Loucy (cell line): ENCODE measurements around the gene SH2D5.

Experiments used
- H2AFZ ChIP-seq: fragments of 200-600 bp; sonication (generic); 2 replicates; pipeline ENCODE4 v1.6.0; 2016; ENCODE audit warnings: antibody characterized with exemption, mild to moderate bottlenecking, low read length, moderate library complexity
- H3F3A ChIP-seq: fragments of 200-600 bp; 2 replicates; pipeline ENCODE4 v1.6.0; 2016; ENCODE audit warnings: antibody characterized with exemption, low read depth, mild to moderate bottlenecking
- H3K27me3 ChIP-seq: fragments of 200-600 bp; sonication (generic); 2 replicates; pipeline ENCODE4 v1.6.1; 2014; ENCODE audit warnings: low read length, mild to moderate bottlenecking; ENCODE audit not compliant: insufficient read depth, poor library complexity, severe bottlenecking
- H3K36me3 ChIP-seq: fragments of 200-600 bp; sonication (generic); 2 replicates; pipeline ENCODE4 v1.6.1; 2016; ENCODE audit warnings: low read length; ENCODE audit not compliant: insufficient read depth
- H3K4me1 ChIP-seq: fragments of 200-600 bp; sonication (generic); 2 replicates; pipeline ENCODE4 v1.5.1; 2014; ENCODE audit warnings: low read length, mild to moderate bottlenecking; ENCODE audit not compliant: insufficient read depth, poor library complexity, severe bottlenecking
- H3K4me2 ChIP-seq: fragments of 200-600 bp; sonication (generic); 2 replicates; pipeline ENCODE4 v1.6.0; 2014; ENCODE audit warnings: antibody characterized with exemption, low read length, low read depth, mild to moderate bottlenecking; ENCODE audit not compliant: poor library complexity, severe bottlenecking
- H3K4me3 ChIP-seq: fragments of 200-600 bp; sonication (generic); 2 replicates; pipeline ENCODE4 v1.5.1; 2014; ENCODE audit warnings: low read length, mild to moderate bottlenecking, mixed read lengths; ENCODE audit not compliant: poor library complexity, severe bottlenecking
- H3K79me2 ChIP-seq: fragments of 200-600 bp; sonication (generic); 2 replicates; pipeline ENCODE4 v1.6.1; 2014; ENCODE audit warnings: low read length; ENCODE audit not compliant: insufficient read depth
- H3K9ac ChIP-seq: fragments of 200-600 bp; sonication (generic); 2 replicates; pipeline ENCODE4 v1.6.0; 2014; ENCODE audit warnings: mild to moderate bottlenecking, low read depth, low read length, moderate library complexity; ENCODE audit not compliant: poor library complexity, severe bottlenecking
- H3K9me2 ChIP-seq: fragments of 200-600 bp; sonication (generic); replicated peaks from 2 replicates; pipeline ENCODE4 v1.6.1; 2016; ENCODE audit warnings: low read depth, low read length, mixed read lengths
- H3K9me3 ChIP-seq: fragments of 200-600 bp; sonication (generic); 2 replicates; pipeline ENCODE4 v1.6.1; 2014; ENCODE audit warnings: mild to moderate bottlenecking, antibody characterized with exemption, low read length, low read depth; ENCODE audit not compliant: insufficient read depth
- H4K20me1 ChIP-seq: fragments of 200-600 bp; sonication (generic); 2 replicates; pipeline ENCODE4 v1.6.0; 2014; ENCODE audit warnings: antibody characterized with exemption, low read length, mild to moderate bottlenecking; ENCODE audit not compliant: insufficient read depth, poor library complexity, severe bottlenecking
- CTCF ChIP-seq: fragments of 200-600 bp; sonication (generic); conservative IDR thresholded peaks from 2 replicates; pipeline ENCODE4 v1.5.1; 2014; ENCODE audit warnings: mild to moderate bottlenecking, antibody characterized with exemption, low read length
- EZH2phosphoT487 ChIP-seq: fragments of 200-600 bp; IDR thresholded peaks from 2 replicates; pipeline ENCODE4 v1.6.1; 2018; ENCODE audit warnings: antibody characterized with exemption, mild to moderate bottlenecking, moderate library complexity, borderline replicate concordance

SH2D5 gene

DNA sequence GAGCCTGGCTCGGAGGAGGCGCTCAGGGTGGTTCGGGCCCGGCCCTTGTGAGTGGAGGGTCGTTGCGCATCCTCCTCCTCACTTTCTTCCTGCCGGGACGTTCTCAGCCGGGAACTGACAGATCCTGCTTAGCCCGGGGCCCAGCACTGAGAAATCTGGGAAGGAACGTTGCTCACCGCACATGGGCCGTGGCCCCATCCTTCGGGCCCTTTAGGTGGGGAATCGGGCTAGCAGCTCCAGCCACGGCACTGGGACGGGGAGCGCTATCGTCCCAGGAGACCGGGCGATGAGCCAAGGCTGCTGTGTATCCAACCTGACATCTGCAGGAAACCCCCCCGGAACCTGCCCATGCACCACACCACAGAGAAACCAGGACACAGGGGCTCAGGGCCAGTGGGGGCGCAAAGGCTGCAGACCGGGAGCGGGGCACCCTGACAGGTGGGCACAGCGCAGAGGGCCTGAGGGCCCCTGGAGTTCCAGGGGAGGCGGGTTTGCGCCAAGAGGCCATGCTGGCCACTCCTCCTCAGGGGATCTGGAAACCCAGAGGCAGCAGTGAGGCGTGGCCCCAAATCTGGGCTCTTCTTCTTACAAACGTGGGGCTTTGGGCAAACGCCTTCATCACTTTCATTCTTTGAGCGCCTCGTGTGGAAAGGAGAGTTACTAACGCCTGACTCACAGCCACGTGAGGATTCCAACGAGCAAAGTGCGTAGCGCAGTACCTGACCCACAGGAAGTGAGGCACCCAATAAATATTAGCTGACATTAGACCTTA, at the start of gene SH2D5:
TSS of gene SH2D5 (minus strand) at position 116 of the 772 bp plus-strand sequence. CDS start 4,659 bp downstream, outside the sequence.
- Histone ChIP-seq H3K9me2 (no peaks in the 10 kb centered on the region), H4K20me1 (no peaks in the 10 kb centered on the region), H3K4me3 (peak within 1 kb of the TSS; percentile 67), H3K9ac (peak within 1 kb of the TSS; percentile 6), H3K4me1 (peaks cover 14% of the 10 kb centered on the region), H3K9me3 (no peaks in the 10 kb centered on the region), H3K27me3 (peaks cover 5% of the 10 kb centered on the region), H3K4me2 (peak within 1 kb of the TSS; percentile 87), H3F3A (no peaks in the 10 kb centered on the region), H3K79me2 (no peaks in the 10 kb centered on the region), H2AFZ (peak within 1 kb of the TSS; percentile 60), H3K36me3 (peaks cover 4% of the 10 kb centered on the region; the same call in 1 of the 2 replicates)
- TF ChIP-seq EZH2phosphoT487 = no peak
- TF ChIP-seq CTCF = peak; percentile 60

GRCh38 chr1:20775700-20776099, 43.2 kb upstream of the SH2D5 start:
- Histone ChIP-seq H3F3A (no peaks in the 10 kb centered on the region), H3K36me3 (peaks cover 93% of the 10 kb centered on the region), H3K9me2 (no peaks in the 10 kb centered on the region), H3K4me3 (no peak overlapping the region), H3K9ac (no peak overlapping the region), H3K4me2 (no peak overlapping the region), H4K20me1 (peaks cover 82% of the 10 kb centered on the region), H3K27me3 (no peaks in the 10 kb centered on the region), H3K79me2 (peaks cover 78% of the 10 kb centered on the region), H3K9me3 (no peaks in the 10 kb centered on the region), H3K4me1 (peaks cover 15% of the 10 kb centered on the region), H2AFZ (no peak overlapping the region)
- TF ChIP-seq CTCF = no peak
- no peak for TF ChIP-seq EZH2phosphoT487

DNA sequence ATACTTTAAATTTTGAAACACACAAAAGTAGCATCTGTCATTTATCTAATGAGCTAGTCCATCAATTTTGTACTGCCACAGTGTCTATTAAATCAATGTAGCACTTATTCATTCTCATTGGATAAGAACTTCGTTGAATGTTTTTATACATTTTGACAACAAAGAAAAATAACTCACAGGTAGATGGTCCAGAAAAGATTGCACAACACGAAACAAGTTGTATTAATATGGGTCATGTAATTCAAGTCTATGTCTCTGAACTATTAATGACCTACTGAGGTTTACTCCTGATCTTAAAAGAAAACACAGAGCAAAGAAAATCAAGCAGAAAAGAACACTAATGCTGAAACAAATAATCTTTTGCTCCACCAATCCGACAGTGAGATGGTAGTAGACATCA, 39.3 kb upstream of the SH2D5 start:
- no peak for TF ChIP-seq CTCF
- no peak for TF ChIP-seq EZH2phosphoT487
- Histone ChIP-seq H3K4me1 (no peaks in the 10 kb centered on the region), H3F3A (no peaks in the 10 kb centered on the region), H3K4me2 (no peak overlapping the region), H3K9ac (no peak overlapping the region), H2AFZ (no peak overlapping the region), H4K20me1 (peaks cover 43% of the 10 kb centered on the region), H3K79me2 (peaks cover 46% of the 10 kb centered on the region), H3K4me3 (no peak overlapping the region), H3K36me3 (peaks cover 99% of the 10 kb centered on the region), H3K27me3 (no peaks in the 10 kb centered on the region), H3K9me2 (no peaks in the 10 kb centered on the region), H3K9me3 (no peaks in the 10 kb centered on the region)
